HEK293 (cell line): ENCODE data around the gene SYDE2.
A peak's percentile ranks its signal among the peaks of the same experiment; 100 is the strongest.

Source experiments
- CTCF ChIA-PET: fragments of 350-600 bp; formaldehyde crosslinking; extraction: SDS; loops from one replicate; lab custom pipeline; 2021; ENCODE audit warnings: antibody characterized with exemption; lab: Yijun Ruan, JAX
- POLR2A ChIA-PET: fragments of 300-600 bp; formaldehyde crosslinking; extraction: SDS; loops from one replicate; lab custom pipeline; 2020; ENCODE audit warnings: antibody characterized with exemption, inconsistent platforms; lab: Yijun Ruan, JAX
- H3K27ac ChIP-seq: fragments of 200-500 bp; sonication (Bioruptor generic); 2 replicates; pipeline ENCODE4 v1.5.1; 2014; ENCODE audit warnings: low read depth, low read length, control low read depth, inconsistent platforms; ENCODE audit errors: extremely low read depth
- H3K36me3 ChIP-seq, 2 experiments: fragments of 200-500 bp in 1 of 2; sonication (Bioruptor generic) in 1 of 2; 1 replicate in 1 of 2; 2 replicates in 1 of 2; pipeline ENCODE4 v1.5.1; 2014 to 2017; ENCODE audit warnings: inconsistent platforms in 2 of 2, low read length in 2 of 2; ENCODE audit not compliant: control insufficient read depth in 2 of 2, insufficient read depth in 1 of 2
- H3K4me1 ChIP-seq: fragments of 200-500 bp; sonication (Bioruptor generic); 2 replicates; pipeline ENCODE4 v1.5.1; 2014; ENCODE audit warnings: mild to moderate bottlenecking, low read length, inconsistent platforms; ENCODE audit not compliant: control insufficient read depth, insufficient read depth
- H3K4me3 ChIP-seq: 2 replicates; pipeline ENCODE4 v1.5.1; 2011; ENCODE audit warnings: low read depth, mild to moderate bottlenecking, control low read depth, low read length, moderate library complexity
- H3K9me3 ChIP-seq: fragments of 200-500 bp; sonication (Bioruptor generic); 2 replicates; pipeline ENCODE4 v1.5.1; 2014; ENCODE audit warnings: low read depth, low read length, inconsistent platforms; ENCODE audit not compliant: control insufficient read depth, insufficient read depth
- CTCF ChIP-seq: fragments of 450-650 bp; formaldehyde crosslinking; IDR thresholded peaks from 2 replicates; pipeline ENCODE4 v1.5.1; 2016; ENCODE audit warnings: missing biosample characterization, missing genetic modification characterization
- FEZF1 ChIP-seq: fragments of 450-650 bp; formaldehyde crosslinking; IDR thresholded peaks from 2 replicates; pipeline ENCODE4 v1.5.1; 2016; ENCODE audit warnings: missing biosample characterization, missing genetic modification characterization
- IKZF3 ChIP-seq: fragments of 450-650 bp; IDR thresholded peaks from 2 replicates; pipeline ENCODE4 v1.5.0; 2018; ENCODE audit warnings: missing biosample characterization, mild to moderate bottlenecking, missing genetic modification characterization, moderate library complexity
- KLF10 ChIP-seq: fragments of 450-650 bp; IDR thresholded peaks from 2 replicates; pipeline ENCODE4 v1.5.1; 2018; ENCODE audit warnings: missing biosample characterization, mild to moderate bottlenecking, missing genetic modification characterization
- KLF16 ChIP-seq: fragments of 450-650 bp; formaldehyde crosslinking; IDR thresholded peaks from 2 replicates; pipeline ENCODE4 v1.5.1; 2017; ENCODE audit warnings: missing biosample characterization, missing genetic modification characterization
- KLF8 ChIP-seq: fragments of 450-650 bp; formaldehyde crosslinking; IDR thresholded peaks from 2 replicates; pipeline ENCODE4 v1.5.1; 2016; ENCODE audit warnings: missing biosample characterization, missing genetic modification characterization
- OVOL3 ChIP-seq: fragments of 450-650 bp; formaldehyde crosslinking; IDR thresholded peaks from 2 replicates; pipeline ENCODE4 v1.5.1; 2016; ENCODE audit warnings: missing biosample characterization, missing genetic modification characterization
- PRDM6 ChIP-seq: fragments of 450-650 bp; formaldehyde crosslinking; IDR thresholded peaks from 2 replicates; pipeline ENCODE4 v1.5.1; 2017; ENCODE audit warnings: missing biosample characterization, missing genetic modification characterization
- TCF7L2 ChIP-seq: IDR thresholded peaks from 2 replicates; pipeline ENCODE4 v1.6.1; 2011; ENCODE audit warnings: low read depth, mild to moderate bottlenecking, inconsistent platforms, low read length, moderate library complexity, borderline replicate concordance
- TRIM28 ChIP-seq: IDR thresholded peaks from 2 replicates; pipeline ENCODE4 v1.6.1; 2011; ENCODE audit warnings: low read length, control low read depth, borderline replicate concordance
- ZBTB17 ChIP-seq: fragments of 450-650 bp; formaldehyde crosslinking; IDR thresholded peaks from 2 replicates; pipeline ENCODE4 v1.5.1; 2016; ENCODE audit warnings: missing biosample characterization, missing genetic modification characterization
- ZBTB44 ChIP-seq: fragments of 450-650 bp; IDR thresholded peaks from 2 replicates; pipeline ENCODE4 v1.5.1; 2018; ENCODE audit warnings: missing biosample characterization, mild to moderate bottlenecking, missing genetic modification characterization
- ZNF133 ChIP-seq: fragments of 450-650 bp; formaldehyde crosslinking; IDR thresholded peaks from 2 replicates; pipeline ENCODE4 v1.5.1; 2016; ENCODE audit warnings: missing biosample characterization, missing genetic modification characterization
- ZNF174 ChIP-seq: fragments of 450-650 bp; formaldehyde crosslinking; IDR thresholded peaks from 2 replicates; pipeline ENCODE4 v1.5.0; 2017; ENCODE audit warnings: missing biosample characterization, mild to moderate bottlenecking, missing genetic modification characterization
- ZNF350 ChIP-seq: fragments of 450-650 bp; formaldehyde crosslinking; IDR thresholded peaks from 2 replicates; pipeline ENCODE4 v1.5.0; 2017; ENCODE audit warnings: missing biosample characterization, mild to moderate bottlenecking, missing genetic modification characterization
- ZNF366 ChIP-seq: fragments of 450-650 bp; formaldehyde crosslinking; conservative IDR thresholded peaks from 2 replicates; pipeline ENCODE4 v1.5.1; 2016; ENCODE audit warnings: missing biosample characterization, missing genetic modification characterization
- ZNF398 ChIP-seq: fragments of 450-650 bp; formaldehyde crosslinking; IDR thresholded peaks from 2 replicates; pipeline ENCODE4 v1.5.1; 2017; ENCODE audit warnings: missing biosample characterization, missing genetic modification characterization
- ZNF449 ChIP-seq: fragments of 450-650 bp; formaldehyde crosslinking; IDR thresholded peaks from 2 replicates; pipeline ENCODE4 v1.5.1; 2017; ENCODE audit warnings: missing biosample characterization, mild to moderate bottlenecking, missing genetic modification characterization, moderate library complexity
- ZNF501 ChIP-seq: fragments of 450-650 bp; formaldehyde crosslinking; IDR thresholded peaks from 2 replicates; pipeline ENCODE4 v1.5.1; 2016; ENCODE audit warnings: missing biosample characterization, missing genetic modification characterization
- ZNF514 ChIP-seq: fragments of 450-650 bp; formaldehyde crosslinking; IDR thresholded peaks from 2 replicates; pipeline ENCODE4 v1.5.1; 2016; ENCODE audit warnings: missing biosample characterization, missing genetic modification characterization
- ZNF549 ChIP-seq: fragments of 450-650 bp; IDR thresholded peaks from 2 replicates; pipeline ENCODE4 v1.5.1; 2018; ENCODE audit warnings: missing biosample characterization, missing genetic modification characterization, mild to moderate bottlenecking, inconsistent platforms, moderate library complexity
- ZNF610 ChIP-seq: fragments of 450-650 bp; formaldehyde crosslinking; IDR thresholded peaks from 2 replicates; pipeline ENCODE4 v1.5.1; 2016; ENCODE audit warnings: missing biosample characterization, missing genetic modification characterization, borderline replicate concordance
- ZNF660 ChIP-seq: fragments of 450-650 bp; IDR thresholded peaks from 2 replicates; pipeline ENCODE4 v1.5.1; 2018; ENCODE audit warnings: missing biosample characterization, mild to moderate bottlenecking, missing genetic modification characterization
- ZSCAN30 ChIP-seq: fragments of 450-650 bp; IDR thresholded peaks from 2 replicates; pipeline ENCODE4 v1.5.1; 2018; ENCODE audit warnings: missing biosample characterization, mild to moderate bottlenecking, missing genetic modification characterization, moderate library complexity

The SYDE2 gene

GRCh38 chr1:85202092-85202863 lies 1.5 kb upstream of the SYDE2 start:
- Histone ChIP-seq H3K27ac (peak overlapping the region; percentile 96), H3K4me1 (peaks cover 6% of the 10 kb centered on the region; the same call in 1 of the 2 replicates), H3K36me3 (no peaks in the 10 kb centered on the region), H3K9me3 (no peaks in the 10 kb centered on the region), H3K4me3 (peak overlapping the region; percentile 98)
- ChIA-PET POLR2A (interaction anchor here (0.7 to 4.1 kb wide), 5 partner anchors 12 to 57 kb away, joined by 3 to 19 read pairs (median 4); partner anchors contain the start of gene C1orf52), CTCF (interaction anchor here (0.6 to 2.1 kb wide), 6 partner anchors 28 to 1571 kb away, joined by 3 to 5 read pairs (median 4); partner anchors contain the start of gene C1orf52)
- TF ChIP-seq ZNF610 (tag by site-specific recombination) (0 out of 2 replicates have a peak, but pooled peaks have one; percentile 5), IKZF3 (peak; percentile 31; the same call in 1 of the 2 replicates), FEZF1 (tag by site-specific recombination) (peak; percentile 45; the same call in 1 of the 2 replicates), CTCF (no peak), PRDM6 (tag by site-specific recombination) (peak; percentile 74), ZNF133 (tag by site-specific recombination) (peak; percentile 56; the same call in 1 of the 2 replicates), OVOL3 (tag by site-specific recombination) (no peak), ZBTB17 (tag by site-specific recombination) (0 out of 2 replicates have a peak, but pooled peaks have one; percentile 17), ZNF501 (tag by site-specific recombination) (peak; percentile 8; the same call in 1 of the 2 replicates), TRIM28 (0 out of 2 replicates have a peak, but pooled peaks have one; percentile 47), ZNF398 (tag by site-specific recombination) (peak; percentile 35; the same call in 1 of the 2 replicates), ZNF174 (no peak), ZNF449 (tag by site-specific recombination) (no peak), ZNF514 (no peak), ZBTB44 (tag by site-specific recombination) (0 out of 2 replicates have a peak, but pooled peaks have one; percentile 19), ZNF660 (tag by site-specific recombination) (no peak), TCF7L2 (peak; percentile 81; the same call in 1 of the 2 replicates), ZNF549 (tag by site-specific recombination) (peak; percentile 12; the same call in 1 of the 2 replicates), KLF10 (tag by site-specific recombination) (0 out of 2 replicates have a peak, but pooled peaks have one; percentile 25), ZNF350 (tag by site-specific recombination) (no peak), ZSCAN30 (0 out of 2 replicates have a peak, but pooled peaks have one; percentile 8), ZNF366 (0 out of 2 replicates have a peak, but pooled peaks have one; percentile 8), KLF8 (tag by site-specific recombination) (no peak), KLF16 (tag by site-specific recombination) (0 out of 2 replicates have a peak, but pooled peaks have one; percentile 13)
